Stomach (tissue), 4 donors: ENCODE data around the gene ADM5.

ENCODE experiments used
- CTCF ChIP-seq, 7 experiments: fragments of 450-650 bp in 4 of 7; fragments of 200-600 bp in 3 of 7; sonication (generic) in 3 of 7; IDR thresholded peaks; one replicate each; pipeline ENCODE4 v1.5.1; 2016 to 2019; ENCODE audit warnings: antibody characterized with exemption in 7 of 7, control low read depth in 2 of 7, mild to moderate bottlenecking in 1 of 7
- EP300 ChIP-seq: sonication (generic); formaldehyde crosslinking; IDR thresholded peaks from one replicate; pipeline ENCODE4 v1.6.1; 2017; ENCODE audit warnings: antibody characterized with exemption
- POLR2A ChIP-seq, 4 donors: fragments of 450-650 bp; IDR thresholded peaks; one replicate each; pipeline ENCODE4 v1.6.1; 2016; ENCODE audit warnings: antibody characterized with exemption in 4 of 4, control low read depth in 2 of 4, mild to moderate bottlenecking in 1 of 4, moderate library complexity in 1 of 4
- POLR2AphosphoS5 ChIP-seq, 3 donors: sonication (generic); formaldehyde crosslinking; IDR thresholded peaks; one replicate each; pipeline ENCODE4 v1.6.1; 2016; ENCODE audit warnings: antibody characterized with exemption in 3 of 3

GRCh38 chr19:49701271-49701786 lies 11.9 kb downstream of the ADM5 start:
- no peak for TF ChIP-seq POLR2AphosphoS5 (IDR thresholded peaks at IDR 0.05)
- TF ChIP-seq CTCF (IDR thresholded peaks at IDR 0.05) = no peak
- TF ChIP-seq EP300 = no peak
- TF ChIP-seq POLR2A (IDR thresholded peaks at IDR 0.05) = no peak
